Stimulated activated CD4-positive, alpha-beta T cell treated with anti-CD3 and anti-CD28 coated beads, Interleukin-12 subunit alpha, Interleukin-12 subunit beta, amount 100 ng/mL, for 24 hours (primary cell): ENCODE data around the gene ZNF24.

Experiments
- DNase-seq, 2 experiments: peaks; one replicate each; pipeline ENCODE4 v3.0.0-alpha.2; 2020; ENCODE audit warnings: low read depth in 2 of 2

The ZNF24 gene

GRCh38 chr18:35355140-35355618, 11.0 kb upstream of the ZNF24 start:
- DNase-seq = peak in 1 of 2 experiments; percentile 10

GRCh38 chr18:35352778-35353177, 8.6 kb upstream of the ZNF24 start:
- no peak for DNase-seq

GRCh38 chr18:35352283-35352682, 8.1 kb upstream of the ZNF24 start:
- no peak for DNase-seq

GRCh38 chr18:35348001-35348400, 3.8 kb upstream of the ZNF24 start:
- DNase-seq = no peak

GRCh38 chr18:35345950-35346349, 1.7 kb upstream of the ZNF24 start:
- DNase-seq = no peak

GRCh38 chr18:35345460-35345921, 1.3 kb upstream of the ZNF24 start:
- no peak for DNase-seq

GRCh38 chr18:35344736-35345459, 678 bp upstream of the ZNF24 start:
- DNase-seq = no peak

GRCh38 chr18:35343488-35343935, 708 bp downstream of the ZNF24 start:
- no peak for DNase-seq

- DNase-seq = no peak
Measured at GRCh38 chr18:35337286-35337685, 6.9 kb downstream of the ZNF24 start.

GRCh38 chr18:35335866-35336265, 8.4 kb downstream of the ZNF24 start:
- DNase-seq = no peak

- no peak for DNase-seq
Measured at GRCh38 chr18:35334821-35335220, 9.4 kb downstream of the ZNF24 start.

GRCh38 chr18:35334212-35334611, 10.0 kb downstream of the ZNF24 start:
- DNase-seq = no peak

GRCh38 chr18:35331367-35332087, 12.7 kb downstream of the ZNF24 start:
- DNase-seq = no peak

GRCh38 chr18:35328868-35329267, 15.4 kb downstream of the ZNF24 start:
- DNase-seq = no peak

GRCh38 chr18:35326695-35327387, 17.4 kb downstream of the ZNF24 start:
- no peak for DNase-seq

GRCh38 chr18:35324926-35325655, 19.1 kb downstream of the ZNF24 start:
- DNase-seq = no peak

- DNase-seq = no peak
Measured at GRCh38 chr18:35322486-35323458, 21.4 kb downstream of the ZNF24 start.

- DNase-seq = no peak
Measured at GRCh38 chr18:35311496-35311895, 32.7 kb downstream of the ZNF24 start.

GRCh38 chr18:35306588-35307250, 37.5 kb downstream of the ZNF24 start:
- DNase-seq = no peak

- no peak for DNase-seq
Measured at GRCh38 chr18:35303610-35304009, 40.6 kb downstream of the ZNF24 start.
